K562 (cell line): Measurements from ENCODE around the gene LRRC59. TPM values are rescaled to one million over a fixed set of nuclear protein-coding genes. Genes with fewer than 3 reads are reported as not detected.
A peak's percentile ranks its signal among the peaks of the same experiment; 100 is the strongest.

Source experiments
- CCAR2 ChIP-seq: fragments of 200-400 bp; formaldehyde crosslinking; IDR thresholded peaks from 2 replicates; pipeline ENCODE4 v1.6.1; 2017; ENCODE audit warnings: mild to moderate bottlenecking, low read depth, low read length
- FOXA1 ChIP-seq: fragments of 450-650 bp; IDR thresholded peaks from 2 replicates; pipeline ENCODE4 v1.6.1; 2016; ENCODE audit warnings: mild to moderate bottlenecking, borderline replicate concordance
- HCFC1 ChIP-seq: IDR thresholded peaks from 2 replicates; pipeline ENCODE4 v1.6.1; 2012; ENCODE audit warnings: low read depth, low read length, improper control_type of control experiment
- HNRNPH1 ChIP-seq: fragments of 200-400 bp; formaldehyde crosslinking; optimal IDR thresholded peaks from 2 replicates; pipeline ENCODE3; 2017; ENCODE audit warnings: low read depth, mild to moderate bottlenecking, low read length, moderate library complexity
- KAT7 ChIP-seq: sonication (generic); formaldehyde crosslinking; IDR thresholded peaks from 2 replicates; pipeline ENCODE4 v1.8.0; 2022; ENCODE audit warnings: missing genetic modification reagents, mild to moderate bottlenecking, borderline replicate concordance
- KDM1A ChIP-seq, 2 experiments: fragments of 450-650 bp; IDR thresholded peaks; 2 replicates each; pipeline ENCODE4 v1.6.1; 2016; ENCODE audit warnings: mild to moderate bottlenecking in 2 of 2
- KDM5B ChIP-seq: fragments of 200-600 bp; sonication (generic); IDR thresholded peaks from 2 replicates; pipeline ENCODE4 v1.6.1; 2012; ENCODE audit warnings: low read depth, mild to moderate bottlenecking, moderate library complexity, low read length, control low read depth, inconsistent platforms; ENCODE audit not compliant: insufficient replicate concordance
- MNT ChIP-seq, 2 experiments: fragments of 450-650 bp; conservative IDR thresholded peaks; 2 replicates each; pipeline ENCODE4 v1.6.1; 2017; ENCODE audit warnings: mild to moderate bottlenecking in 2 of 2, moderate library complexity in 2 of 2
- MYNN ChIP-seq, 2 experiments: sonication (generic); formaldehyde crosslinking in 1 of 2; IDR thresholded peaks; 2 replicates each; pipeline versions ENCODE4 v1.5.0 to v1.6.1; 2016 to 2020; ENCODE audit warnings: antibody characterized with exemption in 1 of 2, missing genetic modification reagents in 1 of 2
- NFRKB ChIP-seq: fragments of 450-650 bp; IDR thresholded peaks from 2 replicates; pipeline ENCODE4 v1.6.1; 2016; ENCODE audit warnings: low read depth
- NRF1 ChIP-seq, 2 experiments: fragments of 450-650 bp; IDR thresholded peaks in 1 of 2; conservative IDR thresholded peaks in 1 of 2; 2 replicates each; pipeline ENCODE4 v1.6.1; 2014; ENCODE audit warnings: mild to moderate bottlenecking in 2 of 2
- NUFIP1 ChIP-seq: fragments of 450-650 bp; IDR thresholded peaks from 2 replicates; pipeline ENCODE4 v1.6.1; 2018; ENCODE audit not compliant: partially characterized antibody
- PHB2 ChIP-seq: fragments of 450-650 bp; IDR thresholded peaks from 2 replicates; pipeline ENCODE4 v1.6.1; 2017; ENCODE audit warnings: low read depth
- PML ChIP-seq: IDR thresholded peaks from 2 replicates; pipeline ENCODE4 v1.6.1; 2012; ENCODE audit warnings: low read length, inconsistent platforms
- SRSF9 ChIP-seq: fragments of 200-400 bp; formaldehyde crosslinking; IDR thresholded peaks from 2 replicates; pipeline ENCODE4 v1.6.1; 2017; ENCODE audit warnings: low read depth, low read length, borderline replicate concordance
- TBL1XR1 ChIP-seq, 2 experiments: IDR thresholded peaks; 2 replicates each; pipeline ENCODE4 v1.6.1; 2012; ENCODE audit warnings: improper control_type of control experiment in 2 of 2, low read length in 2 of 2, mild to moderate bottlenecking in 1 of 2
- TRIM28 ChIP-seq: fragments of 450-650 bp; IDR thresholded peaks from 2 replicates; pipeline ENCODE4 v1.6.1; 2017
- XRCC5 ChIP-seq: fragments of 200-400 bp; formaldehyde crosslinking; IDR thresholded peaks from 2 replicates; pipeline ENCODE4 v1.6.1; 2017; ENCODE audit warnings: low read depth, mild to moderate bottlenecking, low read length
- ZNF282 ChIP-seq: sonication (generic); formaldehyde crosslinking; IDR thresholded peaks from 2 replicates; pipeline ENCODE4 v1.8.1; 2023; ENCODE audit warnings: missing genetic modification reagents
- ZNF395 ChIP-seq: fragments of 200-800 bp; sonication (Bioruptor generic); IDR thresholded peaks from 2 replicates; pipeline ENCODE4 v1.6.1; 2017; ENCODE audit warnings: missing genetic modification characterization, missing compliant biosample characterization
- ZNF41 ChIP-seq: fragments of 250-450 bp; sonication (Bioruptor Pico); conservative IDR thresholded peaks from 2 replicates; pipeline ENCODE4 v1.4.0; 2020; ENCODE audit warnings: mild to moderate bottlenecking
- ZNF445 ChIP-seq: fragments of 250-450 bp; sonication (Bioruptor Pico); IDR thresholded peaks from 2 replicates; pipeline ENCODE4 v1.4.0; 2020; ENCODE audit warnings: low read depth, mild to moderate bottlenecking, moderate library complexity
- ZNF551 ChIP-seq: fragments of 250-450 bp; sonication (Bioruptor Pico); IDR thresholded peaks from 2 replicates; pipeline ENCODE4 v1.5.0; 2021; ENCODE audit warnings: mild to moderate bottlenecking, moderate library complexity
- polyA plus RNA-seq, 8 experiments: library from polyadenylated mRNA; depleted of rRNA in 4 of 8; stranded (reverse) in 5 of 8; unstranded in 3 of 8; fragments of >200 nt; fragmentation: Nextera tagmentation in 2 of 8; fragmentation: Illumina TruSeq in 1 of 8; extraction: Ambion mirVana in 2 of 8; extraction: Trizol in 1 of 8; gene quantifications; 2 replicates each; pipeline versions ENCODE4 v1.2.1 to v1.2.3, GENCODE V29; 2011 to 2014; ENCODE audit warnings: inconsistent platforms in 1 of 8, missing spikeins in 1 of 8
- total RNA-seq, 7 experiments: library from RNA; depleted of rRNA in 6 of 7; stranded (reverse); fragments of >200 nt in 6 of 7; fragmentation: Illumina TruSeq in 2 of 7; extraction: Trizol in 2 of 7; gene quantifications; 2 replicates each; pipeline versions ENCODE4 v1.2.1 to v1.2.3, GENCODE V29; 2011 to 2021; ENCODE audit warnings: low replicate concordance in 1 of 7

LRRC59 gene
- total and polyA plus RNA-seq, 9 of the 15 experiments (the other 6 are each of a cell fraction or from before 2014, with no cell fraction given), result 27.8 to 244 (median 154) TPM

GRCh38 chr17:50361561-50362480 lies 35.5 kb downstream of the LRRC59 start (continued):
- TF ChIP-seq ZNF445 (CRISPR knock-in tag) (no peak), KDM5B (no peak), CCAR2 (no peak), FOXA1 (no peak), MYNN (IDR thresholded peaks at IDR 0.05) (peak; percentile 80), MYNN (CRISPR knock-in tag; IDR thresholded peaks at IDR 0.05) (no peak), SRSF9 (no peak), PHB2 (peak; percentile 78), XRCC5 (peak; percentile 90), TRIM28 (0 out of 2 replicates have a peak, but pooled peaks have one; percentile 63), NFRKB (no peak), KAT7 (CRISPR knock-in tag) (no peak; the same call in 1 of the 2 replicates), TBL1XR1 (IDR thresholded peaks at IDR 0.05; ENCODE audit: low read length in 2 of 2) (peak in 1 of 2 experiments; percentile 56; a peak in 2 of 4 replicates), ZNF395 (CRISPR knock-in tag) (peak; percentile 63; the same call in 1 of the 2 replicates), PML (peak; percentile 84), ZNF551 (no peak), MNT (conservative IDR thresholded peaks at IDR 0.05) (peak; percentile 70 to 81), KDM1A (IDR thresholded peaks at IDR 0.05) (peak; percentile 93 to 94), HNRNPH1 (no peak), ZNF41 (CRISPR knock-in tag) (no peak), NUFIP1 (no peak), NRF1 (conservative IDR thresholded peaks at IDR 0.05 in 1 of 2, IDR thresholded peaks at IDR 0.05 in 1 of 2) (peak; percentile 52; a peak in 3 of 4 replicates), HCFC1 (no peak), ZNF282 (CRISPR knock-in tag) (no peak)
